ENCODE measurements around the gene PRKD1.
"Not testable (repeated sequence)": the region's sequence is repeated elsewhere in the genome, so short reads cannot be mapped to it uniquely, and the experiment has no call there.

The PRKD1 gene

DNA sequence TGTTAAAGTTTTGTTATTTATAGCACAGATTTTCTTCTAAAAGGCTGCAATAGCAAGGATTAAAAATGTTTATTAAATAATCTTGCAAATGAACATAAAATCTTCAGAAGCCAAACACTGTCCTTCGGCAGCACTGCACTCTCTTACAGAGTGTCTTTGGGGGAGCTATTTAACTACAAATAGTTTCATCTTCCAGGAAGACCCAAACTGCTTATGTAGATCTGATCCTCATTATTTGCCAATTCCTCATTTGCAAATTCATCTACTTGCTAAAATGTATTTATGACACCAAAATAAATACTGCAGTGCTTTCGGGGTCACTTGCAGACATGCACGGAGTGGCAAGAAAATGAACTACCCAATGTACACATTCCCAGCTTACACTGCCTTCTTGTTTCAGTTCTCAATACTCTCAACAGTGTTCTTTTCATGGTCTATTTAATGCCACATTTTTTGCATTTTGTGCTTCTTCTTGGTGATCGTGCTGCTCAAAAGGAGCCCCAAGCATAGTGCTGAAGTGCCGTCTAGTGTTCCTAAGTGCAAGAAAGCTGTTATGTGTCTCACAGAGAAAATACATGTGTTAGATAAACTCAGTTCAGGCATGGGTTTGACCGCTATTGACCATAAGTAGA lies 128.1 kb downstream of the PRKD1 start:
- DNase-seq (ENCODE audit: low spot score), result no peak

DNA sequence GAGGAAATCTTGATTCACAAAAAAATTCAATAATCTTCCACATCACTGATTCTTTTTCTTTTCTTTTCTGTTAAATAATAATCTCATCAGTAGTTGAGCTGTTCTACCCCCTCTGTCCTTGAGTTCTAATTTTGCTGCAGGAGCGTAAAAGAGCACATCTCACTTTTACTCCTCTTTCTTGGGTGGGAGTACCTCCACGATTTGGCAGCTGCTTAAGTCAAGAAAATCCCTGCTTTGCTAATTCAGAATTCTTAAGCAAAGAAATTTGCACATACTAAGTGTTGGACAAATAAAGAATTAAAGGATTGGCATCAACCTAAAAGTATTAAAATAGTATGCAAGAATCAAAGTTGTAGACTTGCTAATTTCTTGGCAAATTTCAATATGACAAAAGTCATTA lies 128.8 kb downstream of the PRKD1 start:
- DNase-seq (ENCODE audit: low spot score), result no peak

- no peak for DNase-seq (ENCODE audit: low spot score)
These were observed 129.5 kb downstream of the PRKD1 start for GRCh38 chr14:29798108-29798663.

DNA sequence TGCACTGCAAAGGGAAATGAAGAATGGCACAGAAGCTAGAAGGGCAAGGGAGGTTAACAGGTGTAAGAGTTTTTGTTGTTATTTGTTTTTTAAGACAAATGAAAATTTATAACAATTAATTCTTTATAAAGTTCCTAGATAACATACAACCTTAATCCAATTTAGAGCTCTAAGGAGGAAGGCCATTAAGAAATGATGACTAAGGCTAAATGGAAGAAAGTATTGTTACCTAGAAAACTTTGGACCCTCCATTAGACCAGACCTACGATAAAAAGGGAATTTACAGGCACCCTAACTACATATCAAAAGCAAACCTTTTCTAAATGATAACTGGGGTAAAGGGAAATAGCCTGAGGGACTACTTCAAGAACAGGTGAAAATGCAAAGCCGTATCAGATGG lies 130.8 kb downstream of the PRKD1 start:
- DNase-seq (ENCODE audit: low spot score), result no peak

GRCh38 chr14:29789475-29789874 lies 138.2 kb downstream of the PRKD1 start:
- DNase-seq (ENCODE audit: low spot score), result no peak

DNA sequence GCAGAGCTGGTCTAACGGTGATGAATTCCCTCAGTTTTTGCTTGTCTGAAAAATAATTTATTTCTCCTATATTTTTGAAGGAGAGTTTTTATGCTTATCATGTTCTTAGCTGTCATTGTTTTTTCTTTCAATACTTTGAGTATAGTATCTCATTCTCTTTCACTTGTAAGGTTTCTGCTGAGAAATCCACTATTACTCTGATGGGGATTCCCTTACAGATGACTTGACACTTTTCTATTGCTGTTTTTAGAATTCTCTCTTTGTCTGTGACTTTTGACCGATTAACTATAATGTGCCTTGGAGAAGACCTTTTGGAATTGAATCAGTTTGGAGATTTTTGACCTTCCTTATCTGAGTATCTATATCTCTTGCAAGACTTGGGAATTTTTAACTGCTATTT lies 139.6 kb downstream of the PRKD1 start:
- DNase-seq (ENCODE audit: low spot score), result no peak

DNA sequence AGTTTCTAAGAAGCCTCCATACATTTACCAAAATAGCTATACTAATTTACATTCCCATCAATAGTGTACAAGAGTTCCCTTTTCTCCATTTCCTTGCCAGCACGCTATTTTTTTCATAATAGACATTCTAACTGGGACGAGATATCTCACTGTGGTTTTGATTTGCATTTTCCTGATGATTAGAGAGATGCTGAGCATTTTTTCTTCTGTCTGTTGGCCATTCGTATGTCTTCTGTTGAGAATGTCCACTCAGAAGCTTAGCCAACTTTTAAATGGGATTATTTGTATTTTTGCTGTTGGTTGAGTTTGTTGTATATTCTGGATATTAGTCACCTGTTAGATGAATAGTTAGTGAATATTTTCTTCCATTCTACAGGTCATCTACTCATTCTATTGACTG lies 144.1 kb downstream of the PRKD1 start:
- no peak for DNase-seq (ENCODE audit: low spot score)

DNA sequence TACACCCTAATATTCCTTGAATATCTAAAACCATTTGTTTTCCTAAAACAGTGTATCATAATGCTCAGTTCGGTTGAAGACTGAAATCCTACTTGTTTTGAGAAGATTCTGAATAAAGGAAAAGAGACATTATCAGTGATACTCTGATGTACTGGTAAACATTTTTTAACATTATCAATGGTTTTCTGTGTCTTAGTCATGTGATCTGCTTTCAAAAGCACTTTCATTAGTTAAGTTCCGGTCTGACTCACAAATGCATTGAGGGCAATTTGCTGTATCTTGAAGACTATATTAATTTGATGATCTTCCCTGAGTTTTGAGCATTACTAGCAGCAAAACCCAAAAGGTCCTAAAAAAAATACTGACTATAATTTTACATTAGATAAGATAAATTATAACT lies 145.6 kb downstream of the PRKD1 start:
- no peak for DNase-seq (ENCODE audit: low spot score)

DNA sequence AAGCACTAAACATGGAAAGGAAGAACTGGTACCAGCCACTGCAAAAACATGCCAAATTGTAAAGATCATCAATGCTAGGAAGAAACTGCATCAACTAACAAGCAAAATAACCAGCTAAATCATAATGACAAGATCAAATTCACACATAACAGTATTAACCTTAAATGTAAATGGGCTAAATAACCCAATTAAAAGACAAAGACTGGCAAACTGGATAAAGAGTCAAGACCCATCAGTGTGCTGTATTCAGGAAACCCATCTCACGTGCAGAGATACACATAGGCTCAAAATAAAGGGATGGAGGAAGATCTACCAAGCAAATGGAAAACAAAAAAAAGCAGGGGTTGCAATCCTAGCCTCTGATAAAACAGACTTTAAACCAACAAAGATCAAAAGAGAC lies 150.5 kb downstream of the PRKD1 start:
- DNase-seq (ENCODE audit: low spot score), result not testable (repeated sequence)

GRCh38 chr14:29773990-29774389 lies 153.7 kb downstream of the PRKD1 start:
- no peak for DNase-seq (ENCODE audit: low spot score)

DNA sequence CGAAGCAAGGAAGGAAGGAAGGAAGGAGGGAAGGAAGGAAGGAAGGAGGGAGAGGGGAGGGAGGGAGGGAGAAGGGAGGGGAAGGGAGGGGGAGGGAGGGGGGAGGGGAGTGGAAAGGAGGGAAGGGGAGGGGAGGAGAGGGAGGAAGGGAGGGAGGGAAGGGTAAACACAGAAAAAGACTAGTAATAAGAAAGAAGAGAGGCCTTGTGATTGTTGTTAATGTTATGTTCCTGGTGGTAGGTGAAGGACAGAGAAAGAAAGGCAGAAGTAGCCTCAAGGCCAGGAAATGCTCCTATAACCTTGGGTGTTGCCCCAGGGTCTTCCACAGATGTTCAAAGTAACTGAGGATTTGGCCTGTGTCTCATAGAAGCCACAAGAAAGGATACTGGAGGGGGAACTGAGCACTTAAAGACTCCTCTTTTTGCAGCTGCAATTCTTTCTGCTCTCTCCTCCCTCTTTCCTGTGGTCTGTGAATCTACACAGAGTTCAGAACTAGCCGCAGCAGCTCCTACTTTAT lies 164.2 kb downstream of the PRKD1 start:
- no peak for DNase-seq (ENCODE audit: low spot score)

GRCh38 chr14:29759521-29760340 lies 167.9 kb downstream of the PRKD1 start:
- DNase-seq (ENCODE audit: low spot score), result no peak

DNA sequence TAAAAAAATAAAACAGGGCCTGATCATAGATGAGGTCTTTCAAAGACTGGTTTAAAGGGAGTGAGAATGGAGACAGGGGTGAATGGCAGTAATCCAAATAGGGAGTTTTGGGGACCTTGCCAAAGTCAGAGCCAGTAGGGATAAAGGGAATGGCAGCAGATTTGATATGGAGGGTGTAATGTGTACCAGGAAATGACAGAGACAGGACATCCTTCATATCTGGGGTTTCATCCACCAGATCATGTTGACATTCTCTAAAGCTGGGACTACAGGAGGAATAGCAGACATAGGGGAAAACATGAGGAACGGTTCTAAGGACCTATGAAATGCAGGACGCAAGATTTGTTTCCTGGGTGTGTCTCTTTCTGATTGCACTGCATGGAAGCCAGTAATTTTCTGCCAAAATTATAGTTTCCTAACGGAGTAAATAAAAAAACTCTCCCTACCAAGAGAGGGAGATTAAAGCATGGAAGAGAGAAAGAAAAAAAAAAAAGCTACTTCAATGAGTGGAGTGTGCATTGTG lies 169.9 kb downstream of the PRKD1 start:
- no peak for DNase-seq (ENCODE audit: low spot score)

DNA sequence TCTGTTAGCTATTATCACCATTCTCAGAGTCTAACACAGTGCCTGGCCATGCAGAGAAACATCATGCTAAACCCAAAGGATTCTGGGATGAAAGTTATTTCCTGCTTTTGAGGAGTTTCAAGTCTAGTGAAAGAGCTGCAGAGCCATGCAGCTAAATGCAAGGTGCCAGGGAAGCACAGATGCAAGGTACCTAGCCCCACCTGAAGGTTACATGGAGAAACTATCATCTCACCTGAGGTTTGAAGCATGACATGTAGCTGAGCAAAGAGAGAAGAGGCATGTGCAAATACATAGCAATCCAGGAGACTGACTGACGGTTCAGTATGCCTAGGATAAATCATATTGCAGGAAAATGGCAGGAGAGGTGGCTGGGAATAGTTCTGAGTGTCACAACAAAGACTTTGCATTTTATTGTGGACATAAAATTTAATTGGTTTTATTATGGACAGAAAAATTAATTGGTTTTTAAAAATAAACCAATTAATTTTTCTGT lies 170.4 kb downstream of the PRKD1 start:
- no peak for DNase-seq (ENCODE audit: low spot score)

- DNase-seq (ENCODE audit: low spot score), result no peak
These were observed 171.6 kb downstream of the PRKD1 start for GRCh38 chr14:29756019-29756385.

- no peak for DNase-seq (ENCODE audit: low spot score)
These were observed 172.2 kb downstream of the PRKD1 start for GRCh38 chr14:29755311-29756018.

GRCh38 chr14:29754134-29754533 lies 173.5 kb downstream of the PRKD1 start:
- DNase-seq (ENCODE audit: low spot score), result no peak

GRCh38 chr14:29752221-29752923 lies 175.3 kb downstream of the PRKD1 start:
- no peak for DNase-seq (ENCODE audit: low spot score)

GRCh38 chr14:29749829-29750228 lies 177.8 kb downstream of the PRKD1 start:
- no peak for DNase-seq (ENCODE audit: low spot score)

DNA sequence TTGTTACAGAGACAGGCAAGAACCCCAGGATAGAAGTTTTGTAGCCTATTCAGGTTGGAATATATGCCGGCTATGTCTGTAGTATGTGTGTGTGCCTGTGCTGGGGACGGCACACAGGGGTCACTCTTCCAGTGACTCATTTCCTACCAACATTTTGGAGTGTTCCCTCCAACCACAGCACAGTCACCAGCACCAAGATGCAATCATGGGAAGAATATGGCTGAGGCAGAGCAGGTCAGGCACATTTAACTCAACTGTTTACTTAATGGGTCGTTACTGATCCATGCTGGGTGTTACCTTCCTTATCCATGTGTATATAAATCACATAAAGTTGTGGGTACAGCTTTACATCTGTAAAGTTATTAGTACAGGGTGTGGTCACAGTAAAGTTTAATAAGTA lies 178.3 kb downstream of the PRKD1 start:
- DNase-seq (ENCODE audit: low spot score), result no peak

DNA sequence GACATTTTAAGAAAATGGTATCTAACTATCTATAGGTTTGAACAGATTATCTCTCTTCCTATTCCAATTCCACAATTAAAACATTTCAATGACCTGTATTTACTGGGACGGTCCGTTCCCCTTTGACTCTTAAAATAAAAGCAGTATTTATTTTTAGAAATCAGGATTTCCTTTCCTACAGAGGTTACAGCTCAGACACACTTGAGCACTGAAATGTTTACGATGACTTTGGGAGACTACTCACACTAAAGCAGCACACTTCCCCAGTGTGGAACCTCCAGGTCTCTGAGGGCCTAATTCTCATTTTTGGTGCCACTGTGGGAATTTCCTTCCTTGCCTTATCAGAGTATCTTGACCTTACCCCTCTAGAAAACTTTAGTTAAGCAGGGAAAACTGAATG lies 181.8 kb downstream of the PRKD1 start:
- DNase-seq (ENCODE audit: low spot score), result no peak

GRCh38 chr14:29743531-29743930 lies 184.1 kb downstream of the PRKD1 start:
- DNase-seq (ENCODE audit: low spot score), result no peak

Data from iPS-NIHi11 (cell line).